ENCODE results near the gene HCAR3.
"Not testable (repeated sequence)": the region's sequence is repeated elsewhere in the genome, so short reads cannot be mapped to it uniquely, and the experiment has no call there.

The HCAR3 gene

GRCh38 chr12:122709287-122709686 lies 7.3 kb downstream of the HCAR3 start:
- H2AFZ ChIP-seq (ENCODE audit: low read depth, low read length); H3K4me1 ChIP-seq (ENCODE audit: insufficient read depth, low read length); H3K36me3 ChIP-seq (ENCODE audit: insufficient read depth, low read length); H3K4me3 ChIP-seq (ENCODE audit: low read length); H3K9me3 ChIP-seq (ENCODE audit: low read length); H3K27me3 ChIP-seq (ENCODE audit: insufficient read depth, low read length): not testable (repeated sequence)

GRCh38 chr12:122703841-122704240 lies 12.8 kb downstream of the HCAR3 start:
- H2AFZ ChIP-seq (ENCODE audit: low read depth, low read length); H3K4me1 ChIP-seq (ENCODE audit: insufficient read depth, low read length); H3K4me3 ChIP-seq (ENCODE audit: low read length); H3K27me3 ChIP-seq (ENCODE audit: insufficient read depth, low read length); H3K36me3 ChIP-seq (ENCODE audit: insufficient read depth, low read length); H3K9me3 ChIP-seq (ENCODE audit: low read length): not testable (repeated sequence)

- H3K36me3 ChIP-seq (ENCODE audit: insufficient read depth, low read length), result not testable (repeated sequence)
Measured at GRCh38 chr12:122702890-122703611, 13.6 kb downstream of the HCAR3 start, which contains the start of gene HCAR2. HCAR2 (minus strand) TSS chr12:122703357; CDS start chr12:122703283, 74 bp downstream.

GRCh38 chr12:122701481-122701880 lies 15.1 kb downstream of the HCAR3 start:
- H3K4me1 ChIP-seq (ENCODE audit: insufficient read depth, low read length); H3K36me3 ChIP-seq (ENCODE audit: insufficient read depth, low read length); H2AFZ ChIP-seq (ENCODE audit: low read depth, low read length); H3K9me3 ChIP-seq (ENCODE audit: low read length); H3K27me3 ChIP-seq (ENCODE audit: insufficient read depth, low read length); H3K4me3 ChIP-seq (ENCODE audit: low read length): not testable (repeated sequence)

More at GRCh38 chr12:122702890-122703611, 13.6 kb downstream of the HCAR3 start, which contains the start of gene HCAR2:
- H3K4me1 ChIP-seq (ENCODE audit: insufficient read depth, low read length); H2AFZ ChIP-seq (ENCODE audit: low read depth, low read length); H3K4me3 ChIP-seq (ENCODE audit: low read length); H3K27me3 ChIP-seq (ENCODE audit: insufficient read depth, low read length); H3K9me3 ChIP-seq (ENCODE audit: low read length): not testable (repeated sequence)

GRCh38 chr12:122700038-122700710 lies 16.4 kb downstream of the HCAR3 start:
- not testable (repeated sequence) for H3K9me3 ChIP-seq (ENCODE audit: low read length)

GRCh38 chr12:122696922-122697321 lies 19.7 kb downstream of the HCAR3 start:
- not testable (repeated sequence) for H2AFZ ChIP-seq (ENCODE audit: low read depth, low read length); H3K9me3 ChIP-seq (ENCODE audit: low read length); H3K27me3 ChIP-seq (ENCODE audit: insufficient read depth, low read length); H3K36me3 ChIP-seq (ENCODE audit: insufficient read depth, low read length); H3K4me3 ChIP-seq (ENCODE audit: low read length); H3K4me1 ChIP-seq (ENCODE audit: insufficient read depth, low read length)

More at GRCh38 chr12:122700038-122700710, 16.4 kb downstream of the HCAR3 start:
- not testable (repeated sequence) for H3K4me3 ChIP-seq (ENCODE audit: low read length); H2AFZ ChIP-seq (ENCODE audit: low read depth, low read length); H3K4me1 ChIP-seq (ENCODE audit: insufficient read depth, low read length); H3K27me3 ChIP-seq (ENCODE audit: insufficient read depth, low read length); H3K36me3 ChIP-seq (ENCODE audit: insufficient read depth, low read length)

- H2AFZ ChIP-seq (ENCODE audit: low read depth, low read length), result no peak overlapping the region
- H3K4me1 ChIP-seq (ENCODE audit: insufficient read depth, low read length), result no peaks in the 10 kb centered on the region
- H3K9me3 ChIP-seq (ENCODE audit: low read length), result no peaks in the 10 kb centered on the region
Measured at GRCh38 chr12:122691566-122691965, 25.0 kb downstream of the HCAR3 start.

GRCh38 chr12:122688291-122688690 lies 28.3 kb downstream of the HCAR3 start:
- H3K4me1 ChIP-seq (ENCODE audit: insufficient read depth, low read length), result no peaks in the 10 kb centered on the region
- no peaks in the 10 kb centered on the region for H3K9me3 ChIP-seq (ENCODE audit: low read length)

More at GRCh38 chr12:122691566-122691965, 25.0 kb downstream of the HCAR3 start:
- Histone ChIP-seq H3K36me3 (ENCODE audit: insufficient read depth, low read length) (no peaks in the 10 kb centered on the region), H3K4me3 (ENCODE audit: low read length) (no peak overlapping the region), H3K27me3 (ENCODE audit: insufficient read depth, low read length) (no peaks in the 10 kb centered on the region)

GRCh38 chr12:122687086-122687485 lies 29.5 kb downstream of the HCAR3 start:
- H2AFZ ChIP-seq (ENCODE audit: low read depth, low read length), result no peak overlapping the region
- no peaks in the 10 kb centered on the region for H3K9me3 ChIP-seq (ENCODE audit: low read length)
- H3K27me3 ChIP-seq (ENCODE audit: insufficient read depth, low read length), result no peaks in the 10 kb centered on the region
- H3K36me3 ChIP-seq (ENCODE audit: insufficient read depth, low read length), result no peaks in the 10 kb centered on the region
- H3K4me3 ChIP-seq (ENCODE audit: low read length), result no peak overlapping the region
- H3K4me1 ChIP-seq (ENCODE audit: insufficient read depth, low read length), result no peaks in the 10 kb centered on the region

More at GRCh38 chr12:122688291-122688690, 28.3 kb downstream of the HCAR3 start:
- Histone ChIP-seq H3K36me3 (ENCODE audit: insufficient read depth, low read length) (no peaks in the 10 kb centered on the region), H3K4me3 (ENCODE audit: low read length) (no peak overlapping the region), H3K27me3 (ENCODE audit: insufficient read depth, low read length) (no peaks in the 10 kb centered on the region), H2AFZ (ENCODE audit: low read depth, low read length) (no peak overlapping the region)

- Histone ChIP-seq H3K4me1 (ENCODE audit: insufficient read depth, low read length) (no peaks in the 10 kb centered on the region), H3K27me3 (ENCODE audit: insufficient read depth, low read length) (no peaks in the 10 kb centered on the region), H2AFZ (ENCODE audit: low read depth, low read length) (no peak overlapping the region), H3K4me3 (ENCODE audit: low read length) (no peak overlapping the region), H3K9me3 (ENCODE audit: low read length) (no peaks in the 10 kb centered on the region), H3K36me3 (ENCODE audit: insufficient read depth, low read length) (no peaks in the 10 kb centered on the region)
Measured at GRCh38 chr12:122686538-122686937, 30.1 kb downstream of the HCAR3 start.

GRCh38 chr12:122684297-122684813 lies 32.3 kb downstream of the HCAR3 start:
- Histone ChIP-seq H3K4me3 (ENCODE audit: low read length) (no peak overlapping the region), H3K27me3 (ENCODE audit: insufficient read depth, low read length) (no peaks in the 10 kb centered on the region), H2AFZ (ENCODE audit: low read depth, low read length) (no peak overlapping the region), H3K4me1 (ENCODE audit: insufficient read depth, low read length) (no peaks in the 10 kb centered on the region), H3K36me3 (ENCODE audit: insufficient read depth, low read length) (no peaks in the 10 kb centered on the region), H3K9me3 (ENCODE audit: low read length) (no peaks in the 10 kb centered on the region)

- Histone ChIP-seq H3K4me3 (ENCODE audit: low read length) (no peak overlapping the region), H2AFZ (ENCODE audit: low read depth, low read length) (no peak overlapping the region), H3K4me1 (ENCODE audit: insufficient read depth, low read length) (no peaks in the 10 kb centered on the region), H3K27me3 (ENCODE audit: insufficient read depth, low read length) (no peaks in the 10 kb centered on the region), H3K9me3 (ENCODE audit: low read length) (no peaks in the 10 kb centered on the region), H3K36me3 (ENCODE audit: insufficient read depth, low read length) (no peaks in the 10 kb centered on the region)
Measured at GRCh38 chr12:122681814-122682213, 34.8 kb downstream of the HCAR3 start.

- H3K36me3 ChIP-seq (ENCODE audit: insufficient read depth, low read length); H2AFZ ChIP-seq (ENCODE audit: low read depth, low read length); H3K4me1 ChIP-seq (ENCODE audit: insufficient read depth, low read length); H3K9me3 ChIP-seq (ENCODE audit: low read length); H3K27me3 ChIP-seq (ENCODE audit: insufficient read depth, low read length); H3K4me3 ChIP-seq (ENCODE audit: low read length): not testable (repeated sequence)
Measured at GRCh38 chr12:122680989-122681388, 35.6 kb downstream of the HCAR3 start.
